ENCODE measurements around the gene PUM1. TPM values are rescaled to one million over a fixed set of nuclear protein-coding genes. Genes with fewer than 3 reads are reported as not detected.
"Not testable (repeated sequence)": the region's sequence is repeated elsewhere in the genome, so short reads cannot be mapped to it uniquely, and the experiment has no call there.

The PUM1 gene
- total and polyA plus RNA-seq, 7 experiments from 2014 or later, result 114 to 226 (median 154) TPM

GRCh38 chr1:30942326-30942963 lies 123.1 kb downstream of the PUM1 start:
- Mint-ChIP-seq H3K36me3 (peaks cover 4 to 48% (median 28%) of the 10 kb centered on the region in 5 donors), H3K4me3 (no peak overlapping the region), H3K27me3 (no peaks in the 10 kb centered on the region), H3K4me1 (no peaks in the 10 kb centered on the region), H3K27ac (peak overlapping the region in 2 of 9 donors; percentile 51 to 57), H3K9me3 (no peaks in the 10 kb centered on the region)
- POLR2A ChIA-PET, result no interaction called here
- CTCF ChIA-PET, result interaction anchor here (0.6 to 1.8 kb wide), 3 partner anchors 14 to 30 kb away, joined by 3 to 5 read pairs (median 3); no protein-coding TSS in a partner anchor
- DNase-seq, result no peak
- intact Hi-C loops (cut with micrococcal nuclease), result no loop called here
- no peak for ATAC-seq
- no peaks in the 10 kb centered on the region for H3K9me3 ChIP-seq (ENCODE audit: control insufficient read depth in 2 of 3, low read length in 3 of 3)
- H3K4me1 ChIP-seq (ENCODE audit: control insufficient read depth in 2 of 2, insufficient read depth in 2 of 2, low read length in 2 of 2), result no peaks in the 10 kb centered on the region
- no peaks in the 10 kb centered on the region for H3K27me3 ChIP-seq (ENCODE audit: control insufficient read depth in 2 of 2, insufficient read depth in 2 of 2, low read length in 2 of 2)
- peaks cover 21 to 87% (median 25%) of the 10 kb centered on the region in 3 experiments for H3K36me3 ChIP-seq (ENCODE audit: control insufficient read depth in 2 of 3, insufficient read depth in 3 of 3, low read length in 3 of 3)
- H3K27ac ChIP-seq (ENCODE audit: low read depth, low read length), result no peak overlapping the region
- no peak overlapping the region for H3K4me3 ChIP-seq (ENCODE audit: low read length)

GRCh38 chr1:30940541-30940940 lies 125.0 kb downstream of the PUM1 start:
- H3K36me3 ChIP-seq (ENCODE audit: control insufficient read depth in 2 of 3, insufficient read depth in 3 of 3, low read length in 3 of 3), result peaks cover 27 to 88% (median 33%) of the 10 kb centered on the region in 3 experiments
- no peaks in the 10 kb centered on the region for H3K27me3 Mint-ChIP-seq
- H3K36me3 Mint-ChIP-seq, result peaks cover 11 to 56% (median 30%) of the 10 kb centered on the region in 5 donors
- H3K9me3 ChIP-seq (ENCODE audit: control insufficient read depth in 2 of 3, low read length in 3 of 3), result no peaks in the 10 kb centered on the region
- H3K4me1 Mint-ChIP-seq, result no peaks in the 10 kb centered on the region
- no peak overlapping the region for H3K27ac ChIP-seq (ENCODE audit: low read depth, low read length)
- ChIA-PET CTCF (no interaction called here), POLR2A (no interaction called here)
- intact Hi-C loops (cut with micrococcal nuclease), result no loop called here
- DNase-seq, result no peak
- H3K9me3 Mint-ChIP-seq, result no peaks in the 10 kb centered on the region
- H3K4me3 ChIP-seq (ENCODE audit: low read length), result no peak overlapping the region
- H3K27me3 ChIP-seq (ENCODE audit: control insufficient read depth in 2 of 2, insufficient read depth in 2 of 2, low read length in 2 of 2), result no peaks in the 10 kb centered on the region
- no peak for ATAC-seq
- H3K27ac Mint-ChIP-seq, result peak overlapping the region in 1 of 9 donors; percentile 57
- H3K4me1 ChIP-seq (ENCODE audit: control insufficient read depth in 2 of 2, insufficient read depth in 2 of 2, low read length in 2 of 2), result no peaks in the 10 kb centered on the region
- H3K4me3 Mint-ChIP-seq, result no peak overlapping the region

GRCh38 chr1:30936541-30937171 lies 128.9 kb downstream of the PUM1 start:
- ChIA-PET CTCF (no interaction called here), POLR2A (no interaction called here)
- intact Hi-C loops (cut with micrococcal nuclease), result no loop called here
- Mint-ChIP-seq H3K9me3 (peaks cover 0 to 5% (median 0%) of the 10 kb centered on the region in 11 donors), H3K4me1 (peaks cover 0 to 6% (median 0%) of the 10 kb centered on the region in 7 donors), H3K4me3 (no peak overlapping the region), H3K27me3 (no peaks in the 10 kb centered on the region), H3K27ac (peak overlapping the region in 3 of 9 donors; percentile 18 to 36 (median 19)), H3K36me3 (peaks cover 15 to 56% (median 34%) of the 10 kb centered on the region in 5 donors)
- DNase-seq, result no peak
- H3K9me3 ChIP-seq (ENCODE audit: control insufficient read depth in 2 of 3, low read length in 3 of 3), result no peaks in the 10 kb centered on the region
- no peaks in the 10 kb centered on the region for H3K27me3 ChIP-seq (ENCODE audit: control insufficient read depth in 2 of 2, insufficient read depth in 2 of 2, low read length in 2 of 2)
- no peak overlapping the region for H3K4me3 ChIP-seq (ENCODE audit: low read length)
- peaks cover 25 to 83% (median 45%) of the 10 kb centered on the region in 3 experiments for H3K36me3 ChIP-seq (ENCODE audit: control insufficient read depth in 2 of 3, insufficient read depth in 3 of 3, low read length in 3 of 3)
- no peak for ATAC-seq
- no peak overlapping the region for H3K27ac ChIP-seq (ENCODE audit: low read depth, low read length)
- no peaks in the 10 kb centered on the region for H3K4me1 ChIP-seq (ENCODE audit: control insufficient read depth in 2 of 2, insufficient read depth in 2 of 2, low read length in 2 of 2)

GRCh38 chr1:30935758-30936157 lies 129.8 kb downstream of the PUM1 start:
- H3K4me3 Mint-ChIP-seq; H3K9me3 ChIP-seq (ENCODE audit: control insufficient read depth in 2 of 3, low read length in 3 of 3); POLR2A ChIA-PET; intact Hi-C loops (cut with micrococcal nuclease); ATAC-seq; H3K27ac ChIP-seq (ENCODE audit: low read depth, low read length); CTCF ChIA-PET; DNase-seq; H3K27me3 ChIP-seq (ENCODE audit: control insufficient read depth in 2 of 2, insufficient read depth in 2 of 2, low read length in 2 of 2); H3K27me3 Mint-ChIP-seq; H3K4me3 ChIP-seq (ENCODE audit: low read length); H3K4me1 ChIP-seq (ENCODE audit: control insufficient read depth in 2 of 2, insufficient read depth in 2 of 2, low read length in 2 of 2); H3K27ac Mint-ChIP-seq; H3K9me3 Mint-ChIP-seq; H3K4me1 Mint-ChIP-seq: not testable (repeated sequence)
- peaks cover 28 to 78% (median 36%) of the 10 kb centered on the region in 3 experiments for H3K36me3 ChIP-seq (ENCODE audit: control insufficient read depth in 2 of 3, insufficient read depth in 3 of 3, low read length in 3 of 3)
- H3K36me3 Mint-ChIP-seq, result peaks cover 15 to 51% (median 34%) of the 10 kb centered on the region in 5 donors

- no peaks in the 10 kb centered on the region for H3K27me3 ChIP-seq (ENCODE audit: control insufficient read depth in 2 of 2, insufficient read depth in 2 of 2, low read length in 2 of 2)
- POLR2A ChIA-PET, result no interaction called here
- ATAC-seq, result no peak
- intact Hi-C loops (cut with micrococcal nuclease), result no loop called here
- no peak for DNase-seq
- H3K4me1 Mint-ChIP-seq, result peaks cover 0 to 6% (median 0%) of the 10 kb centered on the region in 7 donors
- peaks cover 15 to 47% (median 27%) of the 10 kb centered on the region in 5 donors for H3K36me3 Mint-ChIP-seq
- H3K9me3 Mint-ChIP-seq, result peaks cover 0 to 5% (median 0%) of the 10 kb centered on the region in 11 donors
- no peaks in the 10 kb centered on the region for H3K9me3 ChIP-seq (ENCODE audit: control insufficient read depth in 2 of 3, low read length in 3 of 3)
- no peak overlapping the region for H3K4me3 Mint-ChIP-seq
- no peaks in the 10 kb centered on the region for H3K27me3 Mint-ChIP-seq
- H3K27ac Mint-ChIP-seq, result peak overlapping the region in 8 of 9 donors; percentile 9 to 63 (median 44)
- H3K27ac ChIP-seq (ENCODE audit: low read depth, low read length), result no peak overlapping the region
- no peaks in the 10 kb centered on the region for H3K4me1 ChIP-seq (ENCODE audit: control insufficient read depth in 2 of 2, insufficient read depth in 2 of 2, low read length in 2 of 2)
- H3K36me3 ChIP-seq (ENCODE audit: control insufficient read depth in 2 of 3, insufficient read depth in 3 of 3, low read length in 3 of 3), result peaks cover 25 to 67% (median 27%) of the 10 kb centered on the region in 3 experiments
- H3K4me3 ChIP-seq (ENCODE audit: low read length), result no peak overlapping the region
- CTCF ChIA-PET, result no interaction called here
These were observed 130.9 kb downstream of the PUM1 start for GRCh38 chr1:30934613-30935012.

GRCh38 chr1:30933874-30934252 lies 131.7 kb downstream of the PUM1 start:
- ChIA-PET CTCF (interaction anchor here (0.6 to 1.2 kb wide), 4 partner anchors 15 to 132 kb away, joined by 3 to 4 read pairs (median 4); no protein-coding TSS in a partner anchor), POLR2A (no interaction called here)
- ATAC-seq (no peak), DNase-seq (no peak)
- H3K4me3 ChIP-seq (ENCODE audit: low read length), result no peak overlapping the region
- peaks cover 0 to 6% of the 10 kb centered on the region in 2 donors for H3K4me1 ChIP-seq (ENCODE audit: control insufficient read depth in 2 of 2, insufficient read depth in 2 of 2, low read length in 2 of 2)
- no peaks in the 10 kb centered on the region for H3K9me3 ChIP-seq (ENCODE audit: control insufficient read depth in 2 of 3, low read length in 3 of 3)
- H3K27me3 Mint-ChIP-seq, result no peaks in the 10 kb centered on the region
- H3K9me3 Mint-ChIP-seq, result peaks cover 0 to 8% (median 0%) of the 10 kb centered on the region in 11 donors
- no peaks in the 10 kb centered on the region for H3K27me3 ChIP-seq (ENCODE audit: control insufficient read depth in 2 of 2, insufficient read depth in 2 of 2, low read length in 2 of 2)
- no peak overlapping the region for H3K27ac ChIP-seq (ENCODE audit: low read depth, low read length)
- peak overlapping the region in 6 of 9 donors; percentile 5 to 74 (median 47) for H3K27ac Mint-ChIP-seq
- intact Hi-C loops (cut with micrococcal nuclease), result no loop called here
- no peak overlapping the region for H3K4me3 Mint-ChIP-seq
- H3K36me3 Mint-ChIP-seq, result peaks cover 11 to 39% (median 23%) of the 10 kb centered on the region in 5 donors
- peaks cover 25 to 59% (median 27%) of the 10 kb centered on the region in 3 experiments for H3K36me3 ChIP-seq (ENCODE audit: control insufficient read depth in 2 of 3, insufficient read depth in 3 of 3, low read length in 3 of 3)
- H3K4me1 Mint-ChIP-seq, result peaks cover 0 to 6% (median 0%) of the 10 kb centered on the region in 7 donors

Data from naive thymus-derived CD4-positive, alpha-beta T cell (primary cell).